Osteoblast (primary cell): ENCODE measurements around the gene NUDT12. TPM values are rescaled to one million over a fixed set of nuclear protein-coding genes. Genes with fewer than 3 reads are reported as not detected.

Experiments used
- DNase-seq: peaks from one replicate; pipeline ENCODE4 v3.0.0; 2011; ENCODE audit warnings: low spot score, mixed read lengths; ENCODE audit not compliant: insufficient read length; ENCODE audit errors: missing footprints
- H2AFZ ChIP-seq: 2 replicates; pipeline ENCODE4 v1.6.0; 2011; ENCODE audit warnings: mild to moderate bottlenecking, low read length
- H3K27ac ChIP-seq: 2 replicates; pipeline ENCODE4 v1.5.1; 2011; ENCODE audit warnings: mild to moderate bottlenecking, low read depth, low read length, moderate library complexity
- H3K27me3 ChIP-seq: 2 replicates; pipeline ENCODE4 v1.6.0; 2012; ENCODE audit warnings: mild to moderate bottlenecking, control low read depth, inconsistent platforms, low read length, moderate library complexity; ENCODE audit not compliant: insufficient read depth
- H3K36me3 ChIP-seq: 2 replicates; pipeline ENCODE4 v1.5.1; 2011; ENCODE audit warnings: mild to moderate bottlenecking, low read length, control low read depth, moderate library complexity; ENCODE audit not compliant: insufficient read depth
- H3K4me1 ChIP-seq: 2 replicates; pipeline ENCODE4 v1.5.1; 2011; ENCODE audit warnings: mild to moderate bottlenecking, low read length, control low read depth, moderate library complexity; ENCODE audit not compliant: insufficient read depth
- H3K4me2 ChIP-seq: 2 replicates; pipeline ENCODE4 v1.6.0; 2011; ENCODE audit warnings: mild to moderate bottlenecking, low read length; ENCODE audit not compliant: insufficient read depth
- H3K4me3 ChIP-seq: fragments of 200-600 bp; sonication (generic); 3 replicates; pipeline ENCODE4 v1.5.1; 2012; ENCODE audit warnings: mild to moderate bottlenecking, low read length, inconsistent platforms; ENCODE audit not compliant: insufficient read depth
- H3K79me2 ChIP-seq: 2 replicates; pipeline ENCODE4 v1.6.0; 2012; ENCODE audit warnings: mild to moderate bottlenecking, low read length, control low read depth, inconsistent platforms; ENCODE audit not compliant: insufficient read depth
- H3K9me3 ChIP-seq: 2 replicates; pipeline ENCODE4 v1.5.1; 2011; ENCODE audit warnings: low read depth, low read length, control low read depth
- H4K20me1 ChIP-seq: 2 replicates; pipeline ENCODE4 v1.6.0; 2012; ENCODE audit warnings: mild to moderate bottlenecking, low read length, control low read depth; ENCODE audit not compliant: insufficient read depth
- CTCF ChIP-seq: IDR thresholded peaks from 2 replicates; pipeline ENCODE4 v1.5.1; 2011; ENCODE audit warnings: mild to moderate bottlenecking, low read depth, low read length, moderate library complexity; ENCODE audit errors: extremely low read depth
- total RNA-seq: library from RNA; depleted of rRNA; stranded (reverse); fragments of >200 nt; gene quantifications from 2 replicates; pipeline ENCODE4 v1.2.3, GENCODE V29; 2012

The NUDT12 gene
- 14.7 and 16.3 TPM in 2 replicates for total RNA-seq

GRCh38 chr5:103562453-103563157, at the start of gene NUDT12:
Gene NUDT12 (minus strand): TSS chr5:103562789. CDS start chr5:103560248, 2,541 bp downstream.
- no peaks in the 10 kb centered on the region for H3K9me3 ChIP-seq
- no peaks in the 10 kb centered on the region for H3K27me3 ChIP-seq
- no peak for TF ChIP-seq CTCF
- H3K36me3 ChIP-seq, result no peaks in the 10 kb centered on the region
- H3K79me2 ChIP-seq, result peaks cover 15% of the 10 kb centered on the region
- H3K4me2 ChIP-seq, result peak within 1 kb of the TSS; percentile 92
- H3K4me3 ChIP-seq, result peak within 1 kb of the TSS; percentile 80
- peak within 1 kb of the TSS; percentile 87 for H3K27ac ChIP-seq
- no peaks in the 10 kb centered on the region for H4K20me1 ChIP-seq
- H3K4me1 ChIP-seq, result peaks cover 11% of the 10 kb centered on the region
- peak; percentile 91 for DNase-seq
- peak within 1 kb of the TSS; percentile 95 for H2AFZ ChIP-seq

- Histone ChIP-seq H3K27ac (no peak overlapping the region), H3K4me3 (no peak overlapping the region), H3K36me3 (no peaks in the 10 kb centered on the region), H3K4me2 (no peak overlapping the region), H3K27me3 (no peaks in the 10 kb centered on the region), H4K20me1 (no peaks in the 10 kb centered on the region), H2AFZ (no peak overlapping the region), H3K9me3 (no peaks in the 10 kb centered on the region), H3K4me1 (no peaks in the 10 kb centered on the region), H3K79me2 (no peaks in the 10 kb centered on the region)
- no peak for DNase-seq
- no peak for TF ChIP-seq CTCF
Observed at GRCh38 chr5:103607346-103607745, 44.8 kb upstream of the NUDT12 start.

- TF ChIP-seq CTCF, result no peak
- H3K79me2 ChIP-seq, result no peaks in the 10 kb centered on the region
- H3K27ac ChIP-seq, result no peak overlapping the region
- H3K4me2 ChIP-seq, result no peak overlapping the region
- H3K36me3 ChIP-seq, result no peaks in the 10 kb centered on the region
- H3K9me3 ChIP-seq, result no peaks in the 10 kb centered on the region
- no peaks in the 10 kb centered on the region for H3K27me3 ChIP-seq
- H4K20me1 ChIP-seq, result no peaks in the 10 kb centered on the region
- no peaks in the 10 kb centered on the region for H3K4me1 ChIP-seq
- DNase-seq, result no peak
- H3K4me3 ChIP-seq, result no peak overlapping the region
- no peak overlapping the region for H2AFZ ChIP-seq
Observed at GRCh38 chr5:103605277-103605676, 42.7 kb upstream of the NUDT12 start.

GRCh38 chr5:103602438-103602837, 39.8 kb upstream of the NUDT12 start:
- no peak for TF ChIP-seq CTCF

More at GRCh38 chr5:103602438-103602837, 39.8 kb upstream of the NUDT12 start:
- no peak overlapping the region for H2AFZ ChIP-seq
- H3K27ac ChIP-seq, result no peak overlapping the region
- no peak overlapping the region for H3K4me2 ChIP-seq
- H3K4me1 ChIP-seq, result peaks cover 13% of the 10 kb centered on the region
- H3K9me3 ChIP-seq, result no peaks in the 10 kb centered on the region
- no peaks in the 10 kb centered on the region for H3K36me3 ChIP-seq
- H4K20me1 ChIP-seq, result no peaks in the 10 kb centered on the region
- H3K4me3 ChIP-seq, result no peak overlapping the region
- H3K79me2 ChIP-seq, result no peaks in the 10 kb centered on the region
- H3K27me3 ChIP-seq, result no peaks in the 10 kb centered on the region
- DNase-seq, result no peak
